GM12878 (cell line): Measurements from ENCODE around the gene CHST5. TPM values are rescaled to one million over a fixed set of nuclear protein-coding genes. Genes with fewer than 3 reads are reported as not detected.

Source experiments
- ASH2L ChIP-seq: fragments of 300-600, 200-600 bp; sonication (generic); IDR thresholded peaks from 2 replicates; pipeline ENCODE4 v1.6.1; 2017; ENCODE audit warnings: low read depth, mild to moderate bottlenecking, borderline replicate concordance
- CBFB ChIP-seq: IDR thresholded peaks from 2 replicates; pipeline ENCODE4 v1.6.1; 2016; ENCODE audit warnings: antibody characterized with exemption, low read depth
- EZH2 ChIP-seq: IDR thresholded peaks from 2 replicates; pipeline ENCODE4 v1.6.1; 2012; ENCODE audit warnings: low read depth, mild to moderate bottlenecking, control low read depth, inconsistent platforms, low read length, borderline replicate concordance; ENCODE audit not compliant: control insufficient read depth
- FOXM1 ChIP-seq: IDR thresholded peaks from 2 replicates; pipeline ENCODE4 v1.6.1; 2012; ENCODE audit warnings: low read depth, mild to moderate bottlenecking, inconsistent platforms, low read length, moderate library complexity
- HDAC6 ChIP-seq: fragments of 200-600 bp; sonication (generic); IDR thresholded peaks from one replicate; pipeline ENCODE4 v1.8.0; 2017; ENCODE audit warnings: antibody characterized with exemption; ENCODE audit not compliant: unreplicated experiment
- HDGF ChIP-seq: fragments of 450-650 bp; IDR thresholded peaks from 2 replicates; pipeline ENCODE4 v1.6.1; 2016; ENCODE audit warnings: antibody characterized with exemption
- JUND ChIP-seq: IDR thresholded peaks from 2 replicates; pipeline ENCODE4 v1.6.1; 2012; ENCODE audit warnings: low read depth, mild to moderate bottlenecking, low read length, improper control_type of control experiment, moderate library complexity
- KAT2A ChIP-seq: conservative IDR thresholded peaks from 2 replicates; pipeline ENCODE4 v1.6.1; 2011; ENCODE audit warnings: low read depth, low read length; ENCODE audit not compliant: control insufficient read depth
- KDM1A ChIP-seq: fragments of 200-600 bp; sonication (generic); IDR thresholded peaks from 2 replicates; pipeline ENCODE4 v1.6.1; 2016; ENCODE audit warnings: borderline replicate concordance
- KLF5 ChIP-seq: fragments of 450-650 bp; IDR thresholded peaks from 2 replicates; pipeline ENCODE4 v1.6.1; 2014; ENCODE audit warnings: mild to moderate bottlenecking; ENCODE audit not compliant: partially characterized antibody
- LARP7 ChIP-seq: fragments of 450-650 bp; IDR thresholded peaks from 2 replicates; pipeline ENCODE4 v1.6.1; 2017; ENCODE audit warnings: mild to moderate bottlenecking
- NR2C2 ChIP-seq: IDR thresholded peaks from 2 replicates; pipeline ENCODE4 v1.6.1; 2011; ENCODE audit warnings: borderline replicate concordance, low read depth; ENCODE audit not compliant: control insufficient read depth, insufficient read length
- PAX8 ChIP-seq: fragments of 450-650 bp; IDR thresholded peaks from 2 replicates; pipeline ENCODE4 v1.6.1; 2017; ENCODE audit warnings: mild to moderate bottlenecking, moderate library complexity
- RELA ChIP-seq: fragments of 450-650 bp; IDR thresholded peaks from 2 replicates; pipeline ENCODE4 v1.8.0; 2014; ENCODE audit warnings: borderline replicate concordance; ENCODE audit not compliant: partially characterized antibody
- RUNX3 ChIP-seq: IDR thresholded peaks from 2 replicates; pipeline ENCODE4 v1.6.1; 2012; ENCODE audit warnings: low read length, inconsistent platforms
- SMAD1 ChIP-seq: fragments of 450-650 bp; IDR thresholded peaks from 2 replicates; pipeline ENCODE4 v1.6.1; 2018; ENCODE audit warnings: mild to moderate bottlenecking, low read depth; ENCODE audit not compliant: partially characterized antibody
- SRF ChIP-seq, 2 experiments: IDR thresholded peaks; 2 replicates each; pipeline ENCODE4 v1.6.1; 2011; ENCODE audit warnings: low read depth in 2 of 2, low read length in 2 of 2, mild to moderate bottlenecking in 1 of 2, moderate library complexity in 1 of 2
- USF2 ChIP-seq: IDR thresholded peaks from 2 replicates; pipeline ENCODE4 v1.6.1; 2011; ENCODE audit warnings: low read depth, low read length, improper control_type of control experiment, borderline replicate concordance
- ZBTB11 ChIP-seq: fragments of 450-650 bp; formaldehyde crosslinking; IDR thresholded peaks from 2 replicates; pipeline ENCODE4 v1.5.0; 2022; ENCODE audit warnings: mild to moderate bottlenecking, missing genetic modification characterization
- ZBTB33 ChIP-seq: fragments of 450-650 bp; IDR thresholded peaks from 2 replicates; pipeline ENCODE4 v1.6.1; 2017; ENCODE audit warnings: mild to moderate bottlenecking
- ZBTB4 ChIP-seq: fragments of 450-650 bp; formaldehyde crosslinking; IDR thresholded peaks from 2 replicates; pipeline ENCODE4 v1.4.0; 2022; ENCODE audit warnings: mild to moderate bottlenecking, moderate library complexity
- ZSCAN29 ChIP-seq: fragments of 450-650 bp; IDR thresholded peaks from 2 replicates; pipeline ENCODE4 v1.6.1; 2017; ENCODE audit warnings: mild to moderate bottlenecking, moderate library complexity
- polyA plus RNA-seq, 11 experiments: library from polyadenylated mRNA; depleted of rRNA in 4 of 11; unstranded in 6 of 11; stranded (reverse) in 5 of 11; fragments of >200 nt; fragmentation: Nextera tagmentation in 4 of 11; fragmentation: Illumina TruSeq in 1 of 11; extraction: Ambion mirVana in 4 of 11; extraction: Trizol in 1 of 11; gene quantifications; 1 replicate in 1 of 11; 2 replicates in 10 of 11; pipeline versions ENCODE4 v1.2.1 to v1.2.3, GENCODE V29; 2011 to 2016; ENCODE audit warnings: inconsistent platforms in 2 of 11, missing spikeins in 2 of 11, low read depth in 1 of 11
- total RNA-seq, 4 experiments: library from RNA; depleted of rRNA in 3 of 4; stranded (reverse); fragments of >200 nt in 3 of 4; fragmentation: Illumina TruSeq in 1 of 4; extraction: Trizol in 1 of 4; gene quantifications; 2 replicates each; pipeline versions ENCODE4 v1.2.1 to v1.2.3, GENCODE V29; 2013 to 2021

CHST5 gene
- total and polyA plus RNA-seq, 10 of the 15 experiments (the other 5 are each of a cell fraction or from before 2014, with no cell fraction given): 0.04 to 0.43 (median 0.14) TPM; not detected in 6

- TF ChIP-seq SMAD1 (no peak), EZH2 (no peak), ZSCAN29 (no peak), ZBTB33 (no peak), HDAC6 (no peak), RUNX3 (no peak), LARP7 (peak; percentile 84; the same call in 1 of the 2 replicates), RELA (no peak), ZBTB4 (CRISPR knock-in tag) (no peak), USF2 (no peak), CBFB (no peak), ZBTB11 (no peak), KLF5 (no peak), KAT2A (no peak), SRF (IDR thresholded peaks at IDR 0.05; ENCODE audit: low read depth in 2 of 2, low read length in 2 of 2) (peak; percentile 56 to 82; a peak in 3 of 4 replicates), FOXM1 (no peak), HDGF (0 out of 2 replicates have a peak, but pooled peaks have one; percentile 59), PAX8 (no peak), KDM1A (no peak), NR2C2 (no peak), ASH2L (no peak), JUND (no peak)
Observed at GRCh38 chr16:75555707-75556430, 20.0 kb upstream of the CHST5 start, which contains the start of gene TMEM231 (continued).
